ENCODE data around the gene PLCB2.

Gene PLCB2

GRCh38 chr15:40245666-40246450 lies 61.9 kb downstream of the PLCB2 start:
- DNase-seq (ENCODE audit: extremely low read depth, low read depth), result no peak
- TF ChIP-seq, protein P1, sequence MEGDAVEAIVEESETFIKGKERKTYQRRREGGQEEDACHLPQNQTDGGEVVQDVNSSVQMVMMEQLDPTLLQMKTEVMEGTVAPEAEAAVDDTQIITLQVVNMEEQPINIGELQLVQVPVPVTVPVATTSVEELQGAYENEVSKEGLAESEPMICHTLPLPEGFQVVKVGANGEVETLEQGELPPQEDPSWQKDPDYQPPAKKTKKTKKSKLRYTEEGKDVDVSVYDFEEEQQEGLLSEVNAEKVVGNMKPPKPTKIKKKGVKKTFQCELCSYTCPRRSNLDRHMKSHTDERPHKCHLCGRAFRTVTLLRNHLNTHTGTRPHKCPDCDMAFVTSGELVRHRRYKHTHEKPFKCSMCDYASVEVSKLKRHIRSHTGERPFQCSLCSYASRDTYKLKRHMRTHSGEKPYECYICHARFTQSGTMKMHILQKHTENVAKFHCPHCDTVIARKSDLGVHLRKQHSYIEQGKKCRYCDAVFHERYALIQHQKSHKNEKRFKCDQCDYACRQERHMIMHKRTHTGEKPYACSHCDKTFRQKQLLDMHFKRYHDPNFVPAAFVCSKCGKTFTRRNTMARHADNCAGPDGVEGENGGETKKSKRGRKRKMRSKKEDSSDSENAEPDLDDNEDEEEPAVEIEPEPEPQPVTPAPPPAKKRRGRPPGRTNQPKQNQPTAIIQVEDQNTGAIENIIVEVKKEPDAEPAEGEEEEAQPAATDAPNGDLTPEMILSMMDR (IDR thresholded peaks at IDR 0.05; ENCODE audit: low read depth, low read length), result no peak

DNA sequence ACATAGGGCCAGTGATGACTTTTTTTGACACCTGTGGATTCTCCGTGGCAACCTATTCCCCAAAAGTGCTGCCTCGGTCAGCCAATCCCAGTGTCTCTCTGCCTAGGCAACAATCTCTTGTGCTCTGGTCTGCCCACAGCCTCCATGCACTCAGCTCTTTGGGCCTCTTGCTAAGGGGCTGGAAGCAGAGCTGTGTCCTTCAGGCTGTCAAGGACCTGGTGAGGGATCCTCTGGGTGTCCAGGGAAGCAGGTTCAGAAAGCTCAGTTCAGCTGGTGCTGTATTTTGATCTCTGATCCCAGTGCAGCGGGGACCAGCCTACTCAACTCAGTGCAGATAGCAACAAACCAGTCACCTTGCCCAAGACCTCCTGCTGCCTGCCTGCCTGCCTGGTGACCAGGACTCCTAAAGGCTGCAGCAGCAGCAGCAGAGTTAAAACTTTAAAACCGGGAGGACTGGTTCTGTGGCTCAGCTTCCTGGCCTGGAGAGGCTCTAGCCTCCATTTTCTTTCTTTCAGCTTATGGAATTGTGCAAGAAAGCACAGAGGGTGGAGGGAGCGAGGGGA lies 62.7 kb downstream of the PLCB2 start:
- no peak for DNase-seq (ENCODE audit: extremely low read depth, low read depth)
- TF ChIP-seq, protein P1 (IDR thresholded peaks at IDR 0.05; ENCODE audit: low read depth, low read length), result no peak

- TF ChIP-seq, protein P1 (IDR thresholded peaks at IDR 0.05; ENCODE audit: low read depth, low read length), result no peak
- no peak for DNase-seq (ENCODE audit: extremely low read depth, low read depth)
Measured at GRCh38 chr15:40243126-40243810, 64.5 kb downstream of the PLCB2 start.

- DNase-seq (ENCODE audit: extremely low read depth, low read depth), result no peak
- TF ChIP-seq, protein P1 (IDR thresholded peaks at IDR 0.05; ENCODE audit: low read depth, low read length), result no peak
Measured at GRCh38 chr15:40242601-40243000, 65.1 kb downstream of the PLCB2 start.

- DNase-seq (ENCODE audit: extremely low read depth, low read depth), result no peak
- TF ChIP-seq, protein P1 (IDR thresholded peaks at IDR 0.05; ENCODE audit: low read depth, low read length), result no peak
Measured at GRCh38 chr15:40242213-40242599, 65.5 kb downstream of the PLCB2 start.

DNA sequence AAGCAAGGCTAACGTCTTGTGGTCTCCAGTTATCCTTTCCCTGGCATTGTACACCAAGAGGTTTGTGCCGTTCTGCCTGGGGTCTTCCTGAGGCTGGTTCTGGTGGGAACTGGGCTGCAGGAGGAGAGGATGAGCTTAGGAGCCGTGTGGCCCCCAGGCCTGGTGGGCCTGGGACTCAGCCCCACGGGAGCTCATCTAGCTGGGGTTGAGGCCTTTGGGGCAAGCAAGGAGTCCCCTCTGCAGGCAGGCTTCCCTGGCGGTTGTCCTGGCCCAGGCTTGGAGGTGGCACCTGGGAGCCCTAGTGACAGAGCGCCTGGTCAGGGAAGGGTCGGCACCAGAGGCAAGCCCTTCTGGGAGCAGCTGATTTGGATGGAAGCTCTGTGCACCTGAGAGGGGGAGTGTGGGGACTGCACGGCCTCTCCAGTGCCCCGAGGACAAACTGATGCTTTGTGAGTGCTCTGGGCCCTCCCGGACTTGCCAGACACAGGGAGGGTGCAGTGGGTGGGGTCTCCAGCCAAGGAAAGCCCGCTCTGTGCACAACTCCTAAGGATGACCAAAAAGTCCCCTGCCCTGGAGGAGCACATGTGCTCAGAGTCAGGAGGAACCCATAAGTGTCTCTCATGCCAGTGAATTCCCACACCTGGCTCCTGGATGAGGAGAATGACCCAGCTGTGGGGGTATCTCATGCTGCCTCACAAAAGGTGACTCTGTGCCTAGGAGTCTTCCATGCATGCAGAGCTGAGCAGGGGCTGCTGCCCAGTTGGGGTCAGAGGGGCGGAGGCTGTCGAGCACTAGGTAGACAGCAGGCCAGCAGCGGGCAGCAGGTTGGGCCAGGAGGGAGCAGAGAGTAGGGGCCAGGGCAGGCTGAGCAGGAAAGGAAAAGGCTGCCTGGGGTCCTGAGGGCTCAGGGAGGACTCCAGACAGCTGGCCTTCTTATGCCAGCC lies 66.2 kb downstream of the PLCB2 start:
- TF ChIP-seq, protein P1 (IDR thresholded peaks at IDR 0.05; ENCODE audit: low read depth, low read length), result no peak
- no peak for DNase-seq (ENCODE audit: extremely low read depth, low read depth)
